Tibial nerve (tissue), 3 donors: Measurements from ENCODE around the gene GOLGA7B.

Experiments used
- POLR2A ChIP-seq, 2 donors: fragments of 450-650 bp; IDR thresholded peaks; one replicate each; pipeline ENCODE4 v1.6.1; 2017; ENCODE audit warnings: antibody characterized with exemption in 2 of 2, mild to moderate bottlenecking in 2 of 2, moderate library complexity in 2 of 2
- TF ChIP-seq, protein P1 (sequence below), 5 experiments: fragments of 200-600 bp in 3 of 5; fragments of 450-650 bp in 2 of 5; sonication (generic) in 3 of 5; IDR thresholded peaks; one replicate each; pipeline ENCODE4 v1.5.1; 2016 to 2019; ENCODE audit warnings: antibody characterized with exemption in 5 of 5, mild to moderate bottlenecking in 3 of 5, moderate library complexity in 2 of 5

DNA sequence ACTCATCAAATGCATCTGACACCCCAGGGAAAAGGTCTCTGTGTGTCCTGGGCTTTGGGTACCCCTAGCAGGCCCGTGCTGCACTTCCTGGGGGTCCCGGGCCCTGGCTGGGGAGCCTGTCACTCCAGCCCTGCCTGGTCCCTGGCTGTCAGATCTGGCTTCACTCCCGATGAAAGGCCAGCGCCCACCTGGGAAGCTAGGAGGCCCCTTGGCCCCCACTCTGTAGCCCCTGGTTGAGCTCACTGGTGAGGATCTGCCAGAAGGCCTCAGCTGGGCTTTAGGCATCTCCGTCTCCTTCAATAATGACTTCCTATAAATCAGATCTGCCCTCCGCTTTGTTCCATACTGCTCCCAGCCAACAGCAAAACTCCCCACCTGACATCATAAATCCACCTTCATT is 64.0 kb downstream of the GOLGA7B start:
- TF ChIP-seq, protein P1, sequence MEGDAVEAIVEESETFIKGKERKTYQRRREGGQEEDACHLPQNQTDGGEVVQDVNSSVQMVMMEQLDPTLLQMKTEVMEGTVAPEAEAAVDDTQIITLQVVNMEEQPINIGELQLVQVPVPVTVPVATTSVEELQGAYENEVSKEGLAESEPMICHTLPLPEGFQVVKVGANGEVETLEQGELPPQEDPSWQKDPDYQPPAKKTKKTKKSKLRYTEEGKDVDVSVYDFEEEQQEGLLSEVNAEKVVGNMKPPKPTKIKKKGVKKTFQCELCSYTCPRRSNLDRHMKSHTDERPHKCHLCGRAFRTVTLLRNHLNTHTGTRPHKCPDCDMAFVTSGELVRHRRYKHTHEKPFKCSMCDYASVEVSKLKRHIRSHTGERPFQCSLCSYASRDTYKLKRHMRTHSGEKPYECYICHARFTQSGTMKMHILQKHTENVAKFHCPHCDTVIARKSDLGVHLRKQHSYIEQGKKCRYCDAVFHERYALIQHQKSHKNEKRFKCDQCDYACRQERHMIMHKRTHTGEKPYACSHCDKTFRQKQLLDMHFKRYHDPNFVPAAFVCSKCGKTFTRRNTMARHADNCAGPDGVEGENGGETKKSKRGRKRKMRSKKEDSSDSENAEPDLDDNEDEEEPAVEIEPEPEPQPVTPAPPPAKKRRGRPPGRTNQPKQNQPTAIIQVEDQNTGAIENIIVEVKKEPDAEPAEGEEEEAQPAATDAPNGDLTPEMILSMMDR (IDR thresholded peaks at IDR 0.05): no peak
- TF ChIP-seq POLR2A (IDR thresholded peaks at IDR 0.05): no peak
